ENCODE measurements around the gene RAB4A.

- TF ChIP-seq CTCF (IDR thresholded peaks at IDR 0.05) = no peak
- no peak for TF ChIP-seq POLR2A (IDR thresholded peaks at IDR 0.05)
Observed at GRCh38 chr1:229352975-229353374, 82.1 kb downstream of the RAB4A start.

Measured in esophagus squamous epithelium (tissue), 4 donors.